Thyroid gland (tissue), 4 donors: ENCODE results near the gene SHLD2. TPM values are rescaled to one million over a fixed set of nuclear protein-coding genes. Genes with fewer than 3 reads are reported as not detected.
"Not testable (repeated sequence)": the region's sequence is repeated elsewhere in the genome, so short reads cannot be mapped to it uniquely, and the experiment has no call there.

Experiments used
- DNase-seq, 2 donors: peaks; one replicate each; pipeline ENCODE4 v3.0.0-alpha.2; 2019
- H3K27ac ChIP-seq, 3 donors: fragments of 200-600 bp; sonication (generic); 1 replicate in 2 of 3; 2 replicates in 1 of 3; pipeline ENCODE4 v1.5.1; 2016 to 2019; ENCODE audit warnings: mild to moderate bottlenecking in 1 of 3, moderate library complexity in 1 of 3
- H3K27me3 ChIP-seq: fragments of 200-600 bp; sonication (generic); one replicate; pipeline ENCODE4 v1.5.1; 2019
- H3K36me3 ChIP-seq, 2 donors: fragments of 200-600 bp; sonication (generic); one replicate each; pipeline ENCODE4 v1.5.1; 2016 to 2019
- H3K4me1 ChIP-seq, 2 donors: fragments of 200-600 bp; sonication (generic); one replicate each; pipeline ENCODE4 v1.5.1; 2017 to 2019
- H3K4me3 ChIP-seq, 3 donors: fragments of 200-600 bp; sonication (generic); replicated peaks in 1 of 3; 1 replicate in 2 of 3; 2 replicates in 1 of 3; pipeline ENCODE4 v1.5.1; 2016; ENCODE audit warnings: mild to moderate bottlenecking in 1 of 3
- H3K9me3 ChIP-seq: fragments of 200-600 bp; sonication (generic); one replicate; pipeline ENCODE4 v1.5.1; 2017
- WGBS, 2 donors: methylation state at CpG; one replicate each; pipeline ENCODE4 v1.1.5; 2017; 5-methylcytosine and 5-hydroxymethylcytosine counted together
- intact Hi-C: fragments of 100-400 bp; cut with DNase I; formaldehyde crosslinking; loops from one replicate; pipeline ENCODE4 v1.15.1; 2023
- total RNA-seq, 4 donors: library from RNA; depleted of rRNA; stranded (reverse); fragments of >200 nt; gene quantifications; one replicate each; pipeline ENCODE4 v1.2.3, GENCODE V29; 2016

Gene SHLD2
- total RNA-seq, 4 donors from 2014 or later = 60.8 to 71.9 (median 63.6) TPM

DNA sequence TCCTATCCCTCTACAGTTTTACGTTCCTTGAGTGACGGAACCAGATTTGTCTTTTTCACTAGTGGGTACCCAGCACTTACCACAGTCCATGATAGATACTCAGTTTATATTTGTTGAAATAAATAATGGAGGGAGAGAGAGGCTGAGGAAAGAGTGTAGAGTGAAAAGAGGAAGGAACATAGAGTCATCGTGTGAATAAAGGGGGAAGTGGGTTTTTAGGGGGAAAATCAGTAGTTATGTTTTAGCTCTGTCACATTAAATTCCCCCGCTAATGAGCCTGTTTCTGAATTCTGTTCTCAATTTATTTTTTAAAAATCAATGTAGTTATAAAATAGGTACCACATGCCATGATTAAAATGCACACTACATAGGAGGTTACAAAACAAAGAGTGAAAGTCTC, 91.0 kb downstream of the SHLD2 start:
- intact Hi-C loops, H3K27ac ChIP-seq, H3K9me3 ChIP-seq, H3K36me3 ChIP-seq, H3K27me3 ChIP-seq, H3K4me3 ChIP-seq, DNase-seq, H3K4me1 ChIP-seq: not testable (repeated sequence)
- WGBS, 2 donors = 98% methylated on average over 3 to 4 of the region's 4 CpGs

DNA sequence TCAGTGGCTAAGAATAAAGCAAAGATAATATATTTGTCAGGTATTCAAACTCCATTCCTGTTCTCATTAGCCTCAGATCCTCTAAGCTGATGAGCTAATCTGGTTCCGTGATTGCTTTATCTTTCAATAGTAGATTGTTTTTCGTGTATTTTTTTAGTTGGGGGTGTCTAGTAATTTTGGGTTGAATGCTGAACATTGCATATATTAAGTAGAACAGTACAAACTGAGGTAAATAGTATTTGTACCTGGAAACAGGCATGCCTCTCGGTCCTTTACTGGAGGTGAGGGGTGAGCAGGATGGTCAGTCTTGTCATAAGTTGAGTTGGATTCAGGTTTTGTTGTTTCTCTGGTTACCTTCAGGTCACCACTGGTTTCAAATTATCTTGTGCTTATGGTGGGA, 92.6 kb downstream of the SHLD2 start:
- H3K27ac ChIP-seq, H3K4me3 ChIP-seq, H3K36me3 ChIP-seq, H3K4me1 ChIP-seq, H3K9me3 ChIP-seq, H3K27me3 ChIP-seq, DNase-seq, intact Hi-C loops: not testable (repeated sequence)
- 78 to 86% methylated on average over 3 of the region's 3 CpGs for WGBS, 2 donors

DNA sequence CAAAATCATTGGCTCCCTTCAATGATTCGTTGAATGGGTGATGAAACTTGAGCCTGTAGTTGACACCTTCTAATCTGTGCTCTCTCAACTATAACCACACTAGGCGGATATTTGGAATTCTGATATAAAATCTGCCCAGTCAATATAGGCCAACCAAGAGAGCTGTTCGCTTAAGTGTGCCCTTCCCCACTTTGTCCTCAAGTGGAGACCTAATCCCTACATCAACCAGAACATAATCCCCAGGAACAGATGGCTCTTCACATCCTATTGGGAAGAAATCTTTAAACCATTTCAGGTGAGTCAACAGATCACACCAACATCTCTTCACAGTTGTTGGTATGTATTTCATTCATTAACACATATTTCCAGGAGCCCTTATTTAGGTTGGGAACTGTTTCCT, 96.8 kb downstream of the SHLD2 start:
- H3K36me3 ChIP-seq, H3K27ac ChIP-seq, DNase-seq, H3K4me1 ChIP-seq, H3K4me3 ChIP-seq, H3K27me3 ChIP-seq, intact Hi-C loops, H3K9me3 ChIP-seq: not testable (repeated sequence)
- WGBS, 2 donors = 83 to 98% methylated on average over 3 of the region's 3 CpGs

DNA sequence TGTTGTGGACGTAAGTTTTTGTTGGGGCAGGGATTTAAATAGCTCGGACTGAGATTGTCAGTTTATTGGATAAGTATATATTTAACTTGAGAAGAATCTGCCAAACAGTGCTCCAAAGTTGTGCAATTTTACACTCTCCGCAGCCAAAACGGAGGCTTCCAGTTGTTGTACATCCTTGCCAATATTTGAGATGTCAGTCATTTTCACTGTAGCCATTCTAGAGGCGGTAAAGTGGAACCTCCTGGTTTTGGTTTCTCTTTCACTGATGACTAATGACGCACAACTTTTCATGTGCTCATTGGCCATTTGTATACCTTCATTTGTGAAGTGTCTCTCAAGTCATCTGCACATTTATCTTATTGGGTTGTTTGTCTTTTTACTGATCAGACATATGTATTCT, 105.9 kb downstream of the SHLD2 start:
- intact Hi-C loops, H3K27ac ChIP-seq, H3K27me3 ChIP-seq, H3K9me3 ChIP-seq, H3K4me3 ChIP-seq, DNase-seq, H3K36me3 ChIP-seq, H3K4me1 ChIP-seq: not testable (repeated sequence)
- 59 to 73% methylated on average over 6 of the region's 6 CpGs for WGBS, 2 donors

DNA sequence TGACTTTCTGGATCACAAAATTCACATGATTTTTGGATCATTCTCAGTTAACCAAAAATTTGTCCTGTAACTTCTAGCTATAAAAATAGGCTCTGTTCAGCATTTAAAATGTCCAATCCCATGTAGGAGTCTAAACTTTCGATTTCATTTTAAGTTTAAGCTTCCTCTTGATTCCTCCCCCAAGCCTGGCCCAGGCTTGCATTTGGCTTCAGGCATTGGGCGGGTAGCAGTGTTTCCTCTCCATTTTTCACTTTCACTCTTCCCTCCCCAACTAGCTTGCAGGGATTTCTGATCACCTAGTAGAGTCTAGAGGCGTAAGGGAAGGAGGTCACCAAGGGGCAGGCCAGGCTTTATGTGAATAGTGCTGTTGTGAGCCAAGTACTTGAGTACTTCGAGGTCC, 109.8 kb downstream of the SHLD2 start:
- H3K4me1 ChIP-seq, H3K27me3 ChIP-seq, H3K36me3 ChIP-seq, H3K4me3 ChIP-seq, intact Hi-C loops, DNase-seq, H3K27ac ChIP-seq, H3K9me3 ChIP-seq: not testable (repeated sequence)
- WGBS, 2 donors = 55 to 61% methylated on average over 2 to 3 of the region's 4 CpGs

DNA sequence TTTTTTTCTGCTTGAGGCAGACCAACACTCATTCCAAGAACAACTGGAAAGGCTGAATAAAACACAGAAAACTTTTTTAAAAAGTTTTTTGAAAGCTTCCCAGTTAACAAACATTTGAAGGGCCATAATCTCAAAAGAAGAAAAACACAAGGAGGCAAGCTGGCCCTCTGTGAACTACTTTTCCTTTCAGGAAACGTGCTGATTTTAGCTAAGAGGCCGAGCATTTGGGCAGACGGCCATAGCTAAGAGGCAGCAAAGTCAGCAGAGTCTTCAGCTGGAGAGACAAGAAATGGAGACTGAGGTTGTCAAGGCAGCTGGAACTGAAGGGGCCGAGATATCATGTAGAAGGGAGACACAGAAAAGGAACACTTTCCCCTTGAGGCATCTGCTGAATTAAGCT, 111.9 kb downstream of the SHLD2 start:
- intact Hi-C loops, H3K9me3 ChIP-seq, H3K27me3 ChIP-seq, H3K36me3 ChIP-seq, H3K4me3 ChIP-seq, H3K4me1 ChIP-seq: not testable (repeated sequence)
- DNase-seq = peak; percentile 71 to 76
- H3K27ac ChIP-seq = peak overlapping the region in 2 of 3 donors; percentile 7 to 24
- 12 to 15% methylated on average over 4 of the region's 4 CpGs for WGBS, 2 donors

DNA sequence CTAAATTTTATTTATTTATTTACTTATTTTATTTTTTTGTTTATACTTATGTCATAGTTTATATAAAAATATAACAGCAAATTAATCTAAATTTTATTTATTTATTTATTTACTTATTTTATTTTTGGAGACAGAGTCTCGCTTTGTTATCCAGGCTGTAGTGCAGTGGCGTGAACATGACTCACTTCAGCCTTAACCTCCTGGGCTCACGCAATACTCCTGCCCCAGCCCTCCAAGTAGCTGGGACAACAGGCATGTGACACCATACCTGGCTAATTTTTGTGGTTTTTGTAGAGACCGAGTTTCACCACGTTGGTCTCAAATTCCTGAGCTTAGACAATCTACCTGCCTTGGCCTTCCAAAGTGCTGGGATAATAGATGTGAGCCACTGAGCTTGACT, 115.3 kb downstream of the SHLD2 start:
- H3K27ac ChIP-seq, H3K36me3 ChIP-seq, intact Hi-C loops, DNase-seq, H3K4me1 ChIP-seq, H3K27me3 ChIP-seq, H3K4me3 ChIP-seq, H3K9me3 ChIP-seq: not testable (repeated sequence)
- WGBS, 2 donors = 90 to 93% methylated on average over 5 of the region's 5 CpGs

DNA sequence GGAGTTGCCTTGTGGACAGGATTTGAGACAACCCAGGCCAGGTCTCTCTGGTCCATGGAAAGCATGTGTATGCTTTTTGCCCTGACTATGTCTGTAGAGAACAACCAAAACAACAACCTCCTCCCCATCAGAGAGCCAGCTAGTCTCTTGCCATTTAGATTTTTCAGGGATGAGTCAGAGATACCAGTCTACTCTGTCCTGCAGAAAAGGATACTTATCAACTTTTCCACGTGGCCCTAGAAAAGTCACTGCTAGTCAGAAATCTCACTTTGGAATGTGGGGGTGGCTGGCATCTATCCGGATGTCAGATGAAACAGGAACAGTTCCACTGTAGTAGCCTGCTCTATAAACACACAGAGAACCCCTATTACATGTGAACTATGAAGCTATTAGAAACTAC, 116.8 kb downstream of the SHLD2 start:
- intact Hi-C loops, H3K27ac ChIP-seq, H3K27me3 ChIP-seq, H3K36me3 ChIP-seq, H3K9me3 ChIP-seq, H3K4me3 ChIP-seq, H3K4me1 ChIP-seq, DNase-seq: not testable (repeated sequence)
- 86 to 95% methylated on average over 2 of the region's 2 CpGs for WGBS, 2 donors

DNA sequence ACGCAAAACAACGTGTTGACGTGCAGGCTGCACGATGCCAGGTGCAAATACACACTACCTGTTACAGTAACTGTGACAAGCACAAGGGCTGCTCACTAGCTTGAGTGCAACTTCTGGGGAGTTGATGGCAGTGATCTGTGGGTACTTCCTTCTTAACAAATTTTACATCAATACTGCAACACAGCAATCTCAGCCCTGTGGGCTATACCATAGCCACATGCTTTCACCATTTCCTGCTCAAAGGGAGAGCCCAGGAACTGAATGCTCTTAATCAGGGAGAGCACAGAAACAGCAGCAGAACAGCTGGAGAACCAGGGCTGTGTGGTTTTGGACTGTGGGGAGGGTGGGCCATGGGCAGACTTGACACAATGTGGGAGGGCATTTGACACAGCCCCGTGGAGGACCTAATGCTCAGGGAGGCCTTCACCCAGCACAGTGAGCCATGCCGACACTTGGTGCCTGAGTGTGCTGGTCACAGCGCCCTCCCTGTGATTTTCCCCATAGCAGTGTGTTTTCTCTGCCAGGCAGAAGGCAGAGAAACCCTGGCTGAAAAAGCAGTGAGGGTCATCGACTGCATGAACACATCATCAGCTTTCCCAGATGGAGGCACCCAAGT, 118.3 kb downstream of the SHLD2 start:
- H3K4me1 ChIP-seq, H3K27ac ChIP-seq, H3K27me3 ChIP-seq, H3K36me3 ChIP-seq, H3K4me3 ChIP-seq, DNase-seq, intact Hi-C loops, H3K9me3 ChIP-seq: not testable (repeated sequence)
- WGBS, 2 donors = 94% methylated on average over 4 to 7 of the region's 8 CpGs

DNA sequence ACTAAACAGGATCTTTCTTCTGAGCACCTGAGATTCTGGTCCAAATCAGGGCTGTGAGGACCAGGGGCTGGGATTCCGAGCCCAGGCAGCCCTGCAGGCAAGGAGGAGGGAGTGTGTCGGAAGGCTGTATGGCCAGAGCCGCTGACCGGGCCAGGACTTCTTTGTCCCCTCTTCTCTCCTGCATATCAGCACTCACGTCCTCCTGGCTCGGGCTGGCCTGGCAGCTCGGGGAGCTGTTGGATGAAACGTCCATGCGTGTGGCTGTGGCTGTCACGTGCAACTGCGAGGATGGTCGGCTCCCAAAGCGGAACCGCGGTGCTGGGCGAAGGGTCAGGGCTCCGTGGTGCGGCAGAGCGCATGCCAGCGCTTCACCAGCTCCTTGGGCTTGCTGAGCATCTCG, 118.8 kb downstream of the SHLD2 start:
- H3K4me1 ChIP-seq, H3K36me3 ChIP-seq, H3K9me3 ChIP-seq, H3K27me3 ChIP-seq, H3K27ac ChIP-seq, intact Hi-C loops, DNase-seq, H3K4me3 ChIP-seq: not testable (repeated sequence)
- 85 to 92% methylated on average over 7 to 18 of the region's 21 CpGs for WGBS, 2 donors

DNA sequence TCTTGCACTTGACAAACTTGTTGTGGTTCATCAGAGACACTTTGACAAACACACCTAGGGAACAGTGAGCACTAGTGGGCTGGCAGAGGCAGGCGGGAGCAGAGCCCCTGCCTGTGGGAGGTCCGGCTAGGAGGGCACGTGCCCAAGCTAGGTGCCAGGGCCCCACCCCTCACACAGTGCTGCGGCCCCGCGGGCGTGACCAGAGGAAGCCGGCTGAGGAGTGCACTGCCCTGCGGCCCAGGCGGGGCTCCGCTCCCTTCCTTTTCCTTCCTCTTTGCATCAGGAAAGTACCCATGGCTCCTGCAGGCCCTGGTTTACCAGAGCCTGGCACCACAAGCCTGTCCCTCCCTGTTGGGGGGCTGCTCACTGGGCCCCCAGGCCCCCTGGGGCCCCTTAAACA, 121.1 kb downstream of the SHLD2 start:
- WGBS, 2 donors = 86 to 89% methylated on average over 1 to 5 of the region's 11 CpGs
- H3K4me1 ChIP-seq, H3K4me3 ChIP-seq, H3K36me3 ChIP-seq, H3K27ac ChIP-seq, H3K27me3 ChIP-seq, intact Hi-C loops, DNase-seq, H3K9me3 ChIP-seq: not testable (repeated sequence)

DNA sequence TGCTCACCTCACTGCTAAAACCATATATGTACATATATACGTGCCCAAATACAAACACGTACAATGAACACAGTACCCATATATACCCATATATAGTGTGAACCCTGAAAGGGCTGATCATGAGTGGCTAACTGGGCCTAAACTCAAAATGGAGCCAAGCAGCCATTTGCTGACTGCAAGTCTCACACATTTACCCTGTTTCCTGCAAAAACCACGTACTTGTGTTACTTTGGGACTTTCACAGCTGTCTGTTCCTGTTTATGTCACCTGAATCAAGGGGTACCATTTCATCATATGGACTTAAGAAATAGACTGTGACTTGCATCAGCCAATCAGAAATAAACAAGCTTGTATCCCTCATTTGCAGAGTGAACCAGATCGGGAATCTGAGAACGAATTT, 124.4 kb downstream of the SHLD2 start:
- intact Hi-C loops, H3K9me3 ChIP-seq, H3K4me3 ChIP-seq, H3K4me1 ChIP-seq, H3K27ac ChIP-seq, H3K36me3 ChIP-seq, DNase-seq, H3K27me3 ChIP-seq: not testable (repeated sequence)
- WGBS, 2 donors = no CpG with 5 or more reads among the region's 5 CpGs

DNA sequence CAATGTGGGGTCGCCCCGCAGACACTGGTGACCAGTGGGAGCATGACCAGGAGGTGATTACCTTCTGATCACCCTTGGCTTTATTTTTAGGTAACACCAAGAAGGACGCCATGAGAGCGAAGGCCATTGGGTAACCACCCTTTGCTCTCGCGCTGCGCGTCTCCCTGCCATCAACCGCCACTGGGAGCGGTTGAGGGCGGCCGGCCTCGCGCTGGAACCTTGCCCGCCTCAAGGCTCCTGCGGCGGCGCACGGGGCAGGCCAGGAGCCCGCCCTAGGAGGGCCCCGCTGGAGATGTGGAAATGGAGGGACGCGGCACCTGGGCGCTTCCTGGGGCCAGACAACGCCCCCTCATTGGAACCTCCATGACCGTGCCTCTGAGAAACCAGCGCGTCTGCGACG, 127.8 kb downstream of the SHLD2 start:
- DNase-seq, H3K36me3 ChIP-seq, H3K4me3 ChIP-seq, H3K9me3 ChIP-seq, intact Hi-C loops, H3K27me3 ChIP-seq, H3K4me1 ChIP-seq, H3K27ac ChIP-seq: not testable (repeated sequence)
- 90 to 91% methylated on average over 5 to 12 of the region's 30 CpGs for WGBS, 2 donors

DNA sequence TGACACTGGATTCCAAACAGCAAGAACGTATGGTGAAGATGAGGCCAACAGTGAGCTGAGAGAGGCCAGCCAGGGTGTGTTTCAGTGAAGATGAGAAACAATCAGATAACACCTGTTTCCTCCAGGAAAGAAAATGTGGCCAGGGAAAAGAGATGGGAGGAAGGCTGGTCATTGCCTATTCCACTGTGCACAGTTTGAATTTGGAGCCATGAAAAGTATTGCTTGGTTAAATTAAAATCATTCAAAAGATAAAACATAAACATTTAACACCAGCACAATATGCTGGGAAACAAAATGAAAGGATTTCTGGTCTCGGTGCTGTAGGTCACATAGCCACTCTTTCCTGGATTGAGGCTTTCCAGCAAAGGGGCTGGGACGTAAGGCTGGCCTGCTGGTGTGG, 130.1 kb downstream of the SHLD2 start, which contains the start of gene NUTM2A:
Gene NUTM2A, plus strand, starts transcription at position 301 of the 400 bp plus-strand sequence. CDS start 383 bp downstream, outside the sequence.
- intact Hi-C loops, H3K4me1 ChIP-seq, H3K4me3 ChIP-seq, H3K27me3 ChIP-seq, DNase-seq, H3K27ac ChIP-seq, H3K9me3 ChIP-seq, H3K36me3 ChIP-seq: not testable (repeated sequence)
- no CpG with 5 or more reads among the region's 3 CpGs for WGBS, 2 donors
